Activated CD4-positive, alpha-beta T cell treated with anti-CD3 and anti-CD28 coated beads for 36 hours (primary cell): ENCODE results near the gene TTC24. TPM values are rescaled to one million over a fixed set of nuclear protein-coding genes. Genes with fewer than 3 reads are reported as not detected.

Experiments used
- ATAC-seq: fragments of 200-7000 bp; cut with Tn5 transposase; one replicate; pipeline ENCODE4 v1.10.0; 2021; ENCODE audit warnings: mild to moderate bottlenecking, moderate library complexity
- CTCF ChIA-PET: fragments of 350-600 bp; sonication (Branson Sonifier 250); formaldehyde crosslinking; loops from one replicate; lab custom pipeline; 2021; ENCODE audit warnings: antibody characterized with exemption; lab: Charles Lee
- POLR2A ChIA-PET: fragments of 350-600 bp; sonication (Branson Sonifier 250); formaldehyde crosslinking; loops from one replicate; lab custom pipeline; 2021; ENCODE audit warnings: antibody characterized with exemption, inconsistent platforms; lab: Charles Lee
- DNase-seq: peaks from one replicate; pipeline ENCODE4 v3.0.0-alpha.2; 2020
- H3K27ac Mint-ChIP-seq: one replicate; pipeline ENCODE4 v1.8.0; 2021; ENCODE audit warnings: mixed read lengths
- H3K27me3 Mint-ChIP-seq: one replicate; pipeline ENCODE4 v1.8.0; 2021; ENCODE audit warnings: mixed read lengths
- H3K36me3 Mint-ChIP-seq: one replicate; pipeline ENCODE4 v1.8.0; 2021; ENCODE audit warnings: low read depth, mixed read lengths
- H3K4me1 Mint-ChIP-seq: one replicate; pipeline ENCODE4 v1.8.0; 2021; ENCODE audit warnings: mixed read lengths
- H3K4me3 Mint-ChIP-seq: one replicate; pipeline ENCODE4 v1.8.0; 2021; ENCODE audit warnings: mild to moderate bottlenecking, moderate library complexity, mixed read lengths
- H3K9me3 Mint-ChIP-seq: one replicate; pipeline ENCODE4 v1.8.0; 2021; ENCODE audit warnings: low read depth, mixed read lengths
- intact Hi-C, 2 experiments: fragments of 100-400 bp; cut with DNase I in 1 of 2; cut with micrococcal nuclease in 1 of 2; formaldehyde crosslinking; loops; one replicate each; pipeline versions ENCODE4 v1.14.2 to v1.15.1; 2022 to 2024; cut with DNase I, micrococcal nuclease
- total RNA-seq, 2 experiments: library from RNA; stranded (reverse); gene quantifications; one replicate each; pipeline ENCODE4 v1.2.3, GENCODE V29; 2021

TTC24 gene
- total RNA-seq, 2 experiments from 2014 or later, result 7.3 to 9.1 TPM

- ChIA-PET POLR2A (no interaction called here), CTCF (interaction anchor here (0.6 kb wide), 1 partner anchor 551 kb away, joined by 3 read pairs; no protein-coding TSS in a partner anchor)
- H3K9me3 Mint-ChIP-seq, result no peaks in the 10 kb centered on the region
- intact Hi-C loops, result loop anchor here in 1 of 2 experiments (1.0 to 2.0 kb wide), 2 partner anchors 68 to 116 kb away; no protein-coding TSS in a partner anchor
- no peak for DNase-seq
- peaks cover 3% of the 10 kb centered on the region for H3K36me3 Mint-ChIP-seq
- H3K27me3 Mint-ChIP-seq, result peaks cover 32% of the 10 kb centered on the region
- peaks cover 22% of the 10 kb centered on the region for H3K4me1 Mint-ChIP-seq
- peak overlapping the region; percentile 89 for H3K4me3 Mint-ChIP-seq
- no peak for ATAC-seq
- peak overlapping the region; percentile 73 for H3K27ac Mint-ChIP-seq
Measured at GRCh38 chr1:156572663-156573018, 6.9 kb upstream of the TTC24 start.

- POLR2A ChIA-PET, result interaction anchor here (0.6 kb wide), 1 partner anchor 207 kb away, joined by 3 read pairs; no protein-coding TSS in a partner anchor
- intact Hi-C loops, result no loop called here
Measured at GRCh38 chr1:156574039-156574633, 5.4 kb upstream of the TTC24 start.

GRCh38 chr1:156577550-156577949 is 2.0 kb upstream of the TTC24 start:
- H3K4me1 Mint-ChIP-seq, result peaks cover 17% of the 10 kb centered on the region
- H3K9me3 Mint-ChIP-seq, result no peaks in the 10 kb centered on the region
- no peak overlapping the region for H3K27ac Mint-ChIP-seq
- ChIA-PET POLR2A (no interaction called here), CTCF (interaction anchor here (0.6 kb wide), 1 partner anchor 127 kb away, joined by 3 read pairs; no protein-coding TSS in a partner anchor)
- no peak overlapping the region for H3K4me3 Mint-ChIP-seq
- intact Hi-C loops, result no loop called here
- ATAC-seq, result no peak
- no peaks in the 10 kb centered on the region for H3K36me3 Mint-ChIP-seq
- peaks cover 13% of the 10 kb centered on the region for H3K27me3 Mint-ChIP-seq
- DNase-seq, result no peak

More at GRCh38 chr1:156574039-156574633, 5.4 kb upstream of the TTC24 start:
- DNase-seq, result no peak
- ATAC-seq, result no peak
- H3K27ac Mint-ChIP-seq, result no peak overlapping the region
- H3K4me1 Mint-ChIP-seq, result peaks cover 22% of the 10 kb centered on the region
- peaks cover 3% of the 10 kb centered on the region for H3K36me3 Mint-ChIP-seq
- CTCF ChIA-PET, result interaction anchor here (1.4 kb wide), 1 partner anchor 17 kb away, joined by 3 read pairs; no protein-coding TSS in a partner anchor
- H3K9me3 Mint-ChIP-seq, result no peaks in the 10 kb centered on the region
- H3K4me3 Mint-ChIP-seq, result no peak overlapping the region
- peaks cover 32% of the 10 kb centered on the region for H3K27me3 Mint-ChIP-seq

- no peaks in the 10 kb centered on the region for H3K9me3 Mint-ChIP-seq
- H3K36me3 Mint-ChIP-seq, result no peaks in the 10 kb centered on the region
- ChIA-PET POLR2A (no interaction called here), CTCF (interaction anchor here (0.5 to 1.2 kb wide), 2 partner anchors 15 to 27 kb away, joined by 3 read pairs; no protein-coding TSS in a partner anchor)
- no peak overlapping the region for H3K27ac Mint-ChIP-seq
- ATAC-seq (no peak), DNase-seq (no peak)
- peaks cover 8% of the 10 kb centered on the region for H3K27me3 Mint-ChIP-seq
- H3K4me1 Mint-ChIP-seq, result peaks cover 17% of the 10 kb centered on the region
- intact Hi-C loops, result no loop called here
- no peak overlapping the region for H3K4me3 Mint-ChIP-seq
Measured at GRCh38 chr1:156578055-156578454, 1.5 kb upstream of the TTC24 start.

GRCh38 chr1:156581661-156582387 is 2.3 kb downstream of the TTC24 start:
- DNase-seq, result peak; percentile 67
- Mint-ChIP-seq H3K27me3 (no peaks in the 10 kb centered on the region), H3K9me3 (no peaks in the 10 kb centered on the region), H3K4me3 (peak overlapping the region; percentile 74), H3K4me1 (peaks cover 27% of the 10 kb centered on the region), H3K27ac (peak overlapping the region; percentile 88), H3K36me3 (peaks cover 1% of the 10 kb centered on the region)
- POLR2A ChIA-PET, result interaction anchor here (0.6 to 1.7 kb wide), 3 partner anchors 9 to 186 kb away, joined by 3 to 6 read pairs (median 3); no protein-coding TSS in a partner anchor
- intact Hi-C loops, result loop anchor here in 1 of 2 experiments (5.0 kb wide), 1 partner anchor 100 kb away; no protein-coding TSS in a partner anchor
- peak; percentile 57 for ATAC-seq
- CTCF ChIA-PET, result interaction anchor here (0.6 to 3.4 kb wide), 26 partner anchors 10 to 366 kb away, joined by 3 to 19 read pairs (median 4); partner anchors contain the start of genes CRABP2, GPATCH4 and NAXE

GRCh38 chr1:156582388-156583017 is 3.0 kb downstream of the TTC24 start:
- Mint-ChIP-seq H3K27ac (peak overlapping the region; percentile 88), H3K27me3 (no peaks in the 10 kb centered on the region), H3K9me3 (no peaks in the 10 kb centered on the region), H3K36me3 (peaks cover 1% of the 10 kb centered on the region), H3K4me1 (peaks cover 27% of the 10 kb centered on the region), H3K4me3 (peak overlapping the region; percentile 74)
- ATAC-seq, result peak; percentile 82
- ChIA-PET CTCF (interaction anchor here (0.6 to 3.4 kb wide), 20 partner anchors 9 to 367 kb away, joined by 3 to 19 read pairs (median 4); partner anchors contain the start of genes GPATCH4 and NAXE), POLR2A (interaction anchor here (0.6 to 1.7 kb wide), 2 partner anchors 9 to 186 kb away, joined by 3 to 6 read pairs; no protein-coding TSS in a partner anchor)
- intact Hi-C loops, result loop anchor here in 1 of 2 experiments (5.0 kb wide), 1 partner anchor 100 kb away; no protein-coding TSS in a partner anchor
- peak; percentile 71 for DNase-seq

- CTCF ChIA-PET, result interaction anchor here (0.9 to 1.9 kb wide), 3 partner anchors 9 to 138 kb away, joined by 3 to 4 read pairs (median 4); no protein-coding TSS in a partner anchor
Measured at GRCh38 chr1:156583821-156584622, 4.5 kb downstream of the TTC24 start.

GRCh38 chr1:156584813-156585212 is 5.3 kb downstream of the TTC24 start:
- H3K9me3 Mint-ChIP-seq, result no peaks in the 10 kb centered on the region
- H3K36me3 Mint-ChIP-seq, result peaks cover 1% of the 10 kb centered on the region
- no peak overlapping the region for H3K27ac Mint-ChIP-seq
- POLR2A ChIA-PET, result no interaction called here
- intact Hi-C loops, result loop anchor here (1.0 to 5.0 kb wide), 4 partner anchors 23 to 129 kb away; no protein-coding TSS in a partner anchor
- H3K4me1 Mint-ChIP-seq, result peaks cover 27% of the 10 kb centered on the region
- ATAC-seq, result no peak
- no peak overlapping the region for H3K4me3 Mint-ChIP-seq
- no peak for DNase-seq
- CTCF ChIA-PET, result interaction anchor here (0.5 to 1.9 kb wide), 6 partner anchors 8 to 139 kb away, joined by 3 to 7 read pairs (median 4); no protein-coding TSS in a partner anchor
- no peaks in the 10 kb centered on the region for H3K27me3 Mint-ChIP-seq

More at GRCh38 chr1:156583821-156584622, 4.5 kb downstream of the TTC24 start:
- no peaks in the 10 kb centered on the region for H3K27me3 Mint-ChIP-seq
- ATAC-seq (peak; percentile 43), DNase-seq (peak; percentile 88)
- POLR2A ChIA-PET, result no interaction called here
- H3K27ac Mint-ChIP-seq, result peak overlapping the region; percentile 51
- intact Hi-C loops, result loop anchor here (1.0 to 5.0 kb wide), 4 partner anchors 24 to 128 kb away; no protein-coding TSS in a partner anchor
- H3K9me3 Mint-ChIP-seq, result no peaks in the 10 kb centered on the region
- H3K36me3 Mint-ChIP-seq, result peaks cover 1% of the 10 kb centered on the region
- H3K4me1 Mint-ChIP-seq, result peaks cover 27% of the 10 kb centered on the region
- peak overlapping the region; percentile 74 for H3K4me3 Mint-ChIP-seq

- CTCF ChIA-PET, result interaction anchor here (1.2 to 1.6 kb wide), 5 partner anchors 13 to 201 kb away, joined by 3 to 7 read pairs (median 5); no protein-coding TSS in a partner anchor
- Mint-ChIP-seq H3K27me3 (no peaks in the 10 kb centered on the region), H3K4me3 (no peak overlapping the region), H3K9me3 (no peaks in the 10 kb centered on the region), H3K36me3 (peaks cover 1% of the 10 kb centered on the region), H3K4me1 (peaks cover 32% of the 10 kb centered on the region), H3K27ac (no peak overlapping the region)
- POLR2A ChIA-PET, result no interaction called here
- DNase-seq (no peak), ATAC-seq (no peak)
- intact Hi-C loops, result no loop called here
Measured at GRCh38 chr1:156586323-156586722, 6.8 kb downstream of the TTC24 start.

- Mint-ChIP-seq H3K4me3 (no peak overlapping the region), H3K27ac (no peak overlapping the region), H3K27me3 (no peaks in the 10 kb centered on the region), H3K4me1 (peaks cover 29% of the 10 kb centered on the region), H3K36me3 (peaks cover 1% of the 10 kb centered on the region), H3K9me3 (no peaks in the 10 kb centered on the region)
- intact Hi-C loops, result no loop called here
- DNase-seq, result no peak
- ChIA-PET POLR2A (no interaction called here), CTCF (interaction anchor here (0.7 to 1.6 kb wide), 6 partner anchors 12 to 201 kb away, joined by 3 to 5 read pairs (median 4); no protein-coding TSS in a partner anchor)
- no peak for ATAC-seq
Measured at GRCh38 chr1:156586892-156587477, 7.5 kb downstream of the TTC24 start.
